GM19035 (cell line): ENCODE results near the gene CD7.

Experiments used
- ATAC-seq: cut with Tn5 transposase; IDR thresholded peaks from one replicate; pipeline ENCODE4 v1.9.1; 2021; ENCODE audit not compliant: unreplicated experiment

The CD7 gene

GRCh38 chr17:82266142-82266541, 51.3 kb downstream of the CD7 start:
- no peak for ATAC-seq
